HepG2 (cell line): Measurements from ENCODE around the gene ZACN. TPM values are rescaled to one million over a fixed set of nuclear protein-coding genes. Genes with fewer than 3 reads are reported as not detected.

Experiments used
- CBX5 ChIP-seq: sonication (generic); formaldehyde crosslinking; IDR thresholded peaks from 2 replicates; pipeline ENCODE4 v1.4.0; 2020; ENCODE audit warnings: missing genetic modification reagents, borderline replicate concordance
- CREB1 ChIP-seq, 2 experiments: fragments of 450-650 bp in 1 of 2; IDR thresholded peaks; 2 replicates each; pipeline ENCODE4 v1.6.1; 2016 to 2017; ENCODE audit warnings: control low read depth in 1 of 2, mild to moderate bottlenecking in 1 of 2, missing compliant biosample characterization in 1 of 2, missing genetic modification characterization in 1 of 2
- ONECUT2 ChIP-seq: sonication (generic); formaldehyde crosslinking; IDR thresholded peaks from 2 replicates; pipeline ENCODE4 v1.4.0; 2020; ENCODE audit warnings: missing genetic modification reagents
- RFX3 ChIP-seq: IDR thresholded peaks from 2 replicates; pipeline ENCODE4 v1.6.1; 2016; ENCODE audit warnings: missing biosample characterization, missing genetic modification reagents
- TEAD3 ChIP-seq: optimal IDR thresholded peaks from 2 replicates; pipeline ENCODE3; 2016; ENCODE audit warnings: borderline replicate concordance
- ZBTB20 ChIP-seq: sonication (generic); formaldehyde crosslinking; IDR thresholded peaks from 2 replicates; pipeline ENCODE4 v1.8.1; 2023; ENCODE audit warnings: missing genetic modification reagents, low read depth, mild to moderate bottlenecking, borderline replicate concordance
- ZBTB4 ChIP-seq: sonication (generic); formaldehyde crosslinking; IDR thresholded peaks from 2 replicates; pipeline ENCODE4 v1.4.0; 2020; ENCODE audit warnings: missing genetic modification reagents, mild to moderate bottlenecking, borderline replicate concordance
- ZEB1 ChIP-seq: IDR thresholded peaks from 2 replicates; pipeline ENCODE4 v1.6.1; 2012; ENCODE audit warnings: mild to moderate bottlenecking, low read depth, inconsistent platforms; ENCODE audit not compliant: insufficient replicate concordance
- ZKSCAN5 ChIP-seq: sonication (generic); formaldehyde crosslinking; IDR thresholded peaks from 2 replicates; pipeline ENCODE4 v1.5.1; 2020; ENCODE audit warnings: mild to moderate bottlenecking, missing genetic modification reagents
- ZNF598 ChIP-seq: sonication (generic); formaldehyde crosslinking; IDR thresholded peaks from 2 replicates; pipeline ENCODE4 v1.5.1; 2020; ENCODE audit warnings: mild to moderate bottlenecking, missing genetic modification reagents, borderline replicate concordance
- ZNF609 ChIP-seq: sonication (generic); formaldehyde crosslinking; IDR thresholded peaks from 2 replicates; pipeline ENCODE4 v1.4.0; 2020; ENCODE audit warnings: mild to moderate bottlenecking, missing genetic modification reagents, borderline replicate concordance
- ZNF672 ChIP-seq: sonication (generic); formaldehyde crosslinking; IDR thresholded peaks from 2 replicates; pipeline ENCODE4 v1.8.1; 2022; ENCODE audit warnings: missing genetic modification reagents
- ZNF816 ChIP-seq: sonication (generic); formaldehyde crosslinking; IDR thresholded peaks from 2 replicates; pipeline ENCODE4 v1.8.0; 2022; ENCODE audit warnings: missing genetic modification reagents, mild to moderate bottlenecking, borderline replicate concordance
- polyA plus RNA-seq, 8 experiments: library from polyadenylated mRNA; depleted of rRNA in 3 of 8; stranded (reverse) in 7 of 8; unstranded in 1 of 8; fragments of >200 nt; fragmentation: Illumina TruSeq in 4 of 8; extraction: Trizol in 4 of 8; gene quantifications; 2 replicates each; pipeline versions ENCODE4 v1.2.1 to v1.2.3, GENCODE V29; 2011 to 2016; ENCODE audit warnings: low read depth in 4 of 8, missing spikeins in 1 of 8, mixed read lengths in 1 of 8; ENCODE audit not compliant: insufficient read depth in 1 of 8
- total RNA-seq, 5 experiments: library from RNA; depleted of rRNA; stranded (reverse); fragments of >200 nt; fragmentation: Illumina TruSeq; extraction: Trizol; gene quantifications; 2 replicates each; pipeline ENCODE4 v1.2.3, GENCODE V29; 2016; ENCODE audit warnings: low read depth in 1 of 5
- TF ChIP-seq, protein P1 (sequence below): sonication (generic); formaldehyde crosslinking; IDR thresholded peaks from 2 replicates; pipeline ENCODE4 v1.5.1; 2020; ENCODE audit warnings: missing genetic modification reagents, mild to moderate bottlenecking, borderline replicate concordance

The ZACN gene
- total and polyA plus RNA-seq, 2 of the 13 experiments (the other 11 are each of a cell fraction or from before 2014, with no cell fraction given) = 0.11 to 0.15 TPM

- TF ChIP-seq ZNF609 (CRISPR knock-in tag) (no peak), RFX3 (no peak), ZKSCAN5 (CRISPR knock-in tag) (peak; percentile 48; the same call in 1 of the 2 replicates), ZNF598 (CRISPR knock-in tag) (no peak), ZEB1 (no peak), CREB1 (IDR thresholded peaks at IDR 0.05) (no peak), CREB1 (CRISPR knock-in tag; IDR thresholded peaks at IDR 0.05) (no peak), CBX5 (0 out of 2 replicates have a peak, but pooled peaks have one; percentile 10), ZNF816 (CRISPR knock-in tag) (0 out of 2 replicates have a peak, but pooled peaks have one; percentile 89), ZBTB4 (CRISPR knock-in tag) (no peak), ONECUT2 (no peak), TEAD3 (CRISPR knock-in tag) (no peak), ZNF672 (CRISPR knock-in tag) (no peak), ZBTB20 (CRISPR knock-in tag) (no peak)
- TF ChIP-seq, protein P1, sequence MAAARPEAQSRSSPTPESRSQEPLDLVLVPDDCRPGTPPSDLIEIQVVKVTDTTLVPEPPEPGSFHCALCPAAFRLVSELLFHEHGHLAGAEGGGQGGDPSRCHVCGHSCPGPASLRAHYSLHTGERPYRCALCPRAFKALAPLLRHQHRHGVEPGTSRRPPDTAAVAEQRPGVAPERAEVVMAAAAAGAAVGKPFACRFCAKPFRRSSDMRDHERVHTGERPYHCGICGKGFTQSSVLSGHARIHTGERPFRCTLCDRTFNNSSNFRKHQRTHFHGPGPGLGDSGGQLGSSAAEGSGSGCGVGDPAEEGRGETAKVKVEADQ (CRISPR knock-in tag) = no peak
- TF ChIP-seq, all 625 proteins: peak for 16
These were observed 7.3 kb upstream of the ZACN start (continued) for GRCh38 chr17:76071531-76072147.
